ENCODE results near the gene AACS.

The AACS gene

DNA sequence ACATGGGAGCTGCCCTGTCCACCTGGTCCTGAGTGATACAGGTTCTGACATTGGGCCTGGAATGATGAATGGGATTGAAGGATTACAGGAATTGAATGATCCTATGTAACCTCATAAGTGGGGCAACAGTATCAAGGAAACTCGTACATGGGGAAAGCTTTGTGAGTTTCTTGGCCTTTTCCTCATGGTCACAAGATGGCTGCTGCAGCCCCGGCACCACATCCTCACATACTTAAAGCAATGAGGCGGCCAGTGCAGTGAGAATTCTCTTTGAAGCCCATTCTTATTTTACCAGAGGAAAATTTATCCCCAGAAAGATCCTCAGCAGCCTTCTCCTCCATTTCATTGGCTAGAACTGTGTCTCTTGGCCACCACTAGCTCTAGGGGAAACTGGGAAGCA is 91.9 kb downstream of the AACS start:
- in situ Hi-C loops (cut with HindIII; ENCODE audit: low sequenced_read_pairs), result no loop called here
- TF ChIP-seq, protein P1, sequence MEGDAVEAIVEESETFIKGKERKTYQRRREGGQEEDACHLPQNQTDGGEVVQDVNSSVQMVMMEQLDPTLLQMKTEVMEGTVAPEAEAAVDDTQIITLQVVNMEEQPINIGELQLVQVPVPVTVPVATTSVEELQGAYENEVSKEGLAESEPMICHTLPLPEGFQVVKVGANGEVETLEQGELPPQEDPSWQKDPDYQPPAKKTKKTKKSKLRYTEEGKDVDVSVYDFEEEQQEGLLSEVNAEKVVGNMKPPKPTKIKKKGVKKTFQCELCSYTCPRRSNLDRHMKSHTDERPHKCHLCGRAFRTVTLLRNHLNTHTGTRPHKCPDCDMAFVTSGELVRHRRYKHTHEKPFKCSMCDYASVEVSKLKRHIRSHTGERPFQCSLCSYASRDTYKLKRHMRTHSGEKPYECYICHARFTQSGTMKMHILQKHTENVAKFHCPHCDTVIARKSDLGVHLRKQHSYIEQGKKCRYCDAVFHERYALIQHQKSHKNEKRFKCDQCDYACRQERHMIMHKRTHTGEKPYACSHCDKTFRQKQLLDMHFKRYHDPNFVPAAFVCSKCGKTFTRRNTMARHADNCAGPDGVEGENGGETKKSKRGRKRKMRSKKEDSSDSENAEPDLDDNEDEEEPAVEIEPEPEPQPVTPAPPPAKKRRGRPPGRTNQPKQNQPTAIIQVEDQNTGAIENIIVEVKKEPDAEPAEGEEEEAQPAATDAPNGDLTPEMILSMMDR (IDR thresholded peaks at IDR 0.05; ENCODE audit: low read depth, low read length), result no peak
- no peak for DNase-seq (ENCODE audit: low read depth, low spot score)
- no peak overlapping the region for H3K4me3 ChIP-seq (ENCODE audit: low read depth, low read length)

DNA sequence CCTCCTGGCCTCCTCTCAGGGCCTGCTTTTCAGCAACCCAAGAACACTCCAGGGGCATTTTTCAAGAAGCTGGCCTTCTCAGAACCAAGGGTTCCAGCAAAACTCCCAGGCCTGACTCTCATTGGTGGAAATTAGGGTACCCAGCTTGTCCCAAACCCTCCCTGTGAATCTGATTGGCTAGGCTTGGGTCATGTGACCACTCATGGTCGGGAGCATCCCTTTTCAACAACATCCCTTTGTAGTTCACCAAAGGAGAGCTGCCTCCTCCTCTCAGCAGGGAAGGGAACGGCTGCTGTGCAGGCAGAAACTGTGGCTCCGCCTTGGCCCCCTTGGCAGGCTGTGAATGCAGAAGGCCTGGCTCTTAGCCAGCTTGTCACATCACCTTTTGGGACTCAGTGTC is 94.5 kb downstream of the AACS start:
- no peak for DNase-seq (ENCODE audit: low read depth, low spot score)
- no peak overlapping the region for H3K4me3 ChIP-seq (ENCODE audit: low read depth, low read length)
- TF ChIP-seq, protein P1 (IDR thresholded peaks at IDR 0.05; ENCODE audit: low read depth, low read length), result no peak
- in situ Hi-C loops (cut with HindIII; ENCODE audit: low sequenced_read_pairs), result no loop called here

DNA sequence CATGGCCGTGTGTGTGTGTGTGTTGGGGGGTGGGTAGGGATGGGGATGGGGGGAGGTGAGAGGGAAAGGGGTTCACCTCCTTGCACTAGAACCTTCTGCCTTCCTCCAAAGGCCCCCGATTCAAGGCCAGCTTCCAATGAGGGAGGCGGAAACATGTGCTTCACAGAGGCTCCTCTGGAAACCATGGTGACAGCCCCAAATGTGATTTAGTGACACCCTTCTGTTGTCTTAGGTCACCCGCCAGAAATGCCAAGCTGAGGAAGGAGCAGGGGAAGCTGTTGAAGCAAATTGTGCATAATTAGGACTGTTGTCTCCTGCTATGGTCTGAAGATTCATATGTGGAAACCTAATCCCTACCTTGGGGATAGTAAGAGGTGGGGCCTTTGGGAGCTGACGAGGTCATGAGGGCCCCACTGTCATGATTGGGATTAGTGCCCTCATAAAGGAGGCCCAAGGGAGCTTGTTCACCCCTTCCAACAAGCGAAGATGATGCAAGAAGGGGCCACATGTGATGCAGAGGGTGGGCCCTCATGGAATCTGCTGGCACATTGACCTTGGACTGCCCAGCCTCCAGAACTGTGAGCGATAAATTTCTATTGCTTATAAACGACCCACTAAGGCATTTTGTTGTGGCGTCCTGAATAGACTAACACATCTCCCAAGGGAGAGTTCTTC is 95.2 kb downstream of the AACS start:
- TF ChIP-seq, protein P1 (IDR thresholded peaks at IDR 0.05; ENCODE audit: low read depth, low read length), result no peak
- in situ Hi-C loops (cut with HindIII; ENCODE audit: low sequenced_read_pairs), result no loop called here

DNA sequence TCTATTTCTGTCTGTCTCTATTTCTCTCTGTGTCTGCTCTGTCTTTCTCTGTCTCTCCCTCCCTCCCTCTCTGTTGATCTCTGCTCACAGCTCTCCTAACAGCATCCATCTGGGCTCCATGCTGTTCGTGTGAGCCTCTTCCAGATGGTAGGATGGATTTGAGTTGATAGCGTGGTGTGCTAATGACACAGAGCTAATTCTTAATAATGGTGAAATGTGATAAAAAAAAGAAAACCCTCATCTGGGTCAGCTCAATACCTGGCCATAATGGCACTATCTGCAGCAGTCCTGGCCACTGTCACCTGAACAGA is 96.4 kb downstream of the AACS start:
- DNase-seq (ENCODE audit: low read depth, low spot score), result no peak
- no peak overlapping the region for H3K4me3 ChIP-seq (ENCODE audit: low read depth, low read length)
- TF ChIP-seq, protein P1 (IDR thresholded peaks at IDR 0.05; ENCODE audit: low read depth, low read length), result no peak
- in situ Hi-C loops (cut with HindIII; ENCODE audit: low sequenced_read_pairs), result no loop called here

More for the DNA sequence above, 95.2 kb downstream of the AACS start:
- no peak overlapping the region for H3K4me3 ChIP-seq (ENCODE audit: low read depth, low read length)
- DNase-seq (ENCODE audit: low read depth, low spot score), result no peak

DNA sequence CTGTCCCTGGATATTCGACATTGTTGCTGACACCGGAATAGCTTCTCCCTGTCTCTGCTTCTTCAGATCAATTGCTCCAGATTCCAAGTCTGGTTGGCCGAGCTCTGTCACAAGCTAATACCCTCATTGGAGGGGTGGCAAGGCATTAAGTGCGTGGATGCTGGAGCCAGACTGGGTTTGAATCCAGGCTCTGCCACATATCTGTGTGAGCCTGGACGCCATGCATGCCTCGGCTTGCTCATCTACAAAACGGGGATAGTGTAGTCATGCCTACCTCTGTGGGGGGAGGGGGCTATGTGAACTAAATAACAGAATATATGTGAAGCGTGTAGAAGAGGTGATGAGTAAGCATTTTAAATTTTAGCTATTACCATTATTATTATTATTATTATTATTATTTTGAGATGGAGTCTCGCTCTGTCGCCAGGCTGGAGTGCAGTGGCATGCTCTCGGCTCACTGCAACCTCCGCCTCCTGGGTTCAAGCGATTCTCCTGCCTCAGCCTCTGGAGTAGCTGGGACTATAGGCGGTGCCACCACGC is 97.3 kb downstream of the AACS start:
- DNase-seq (ENCODE audit: low read depth, low spot score), result no peak
- H3K4me3 ChIP-seq (ENCODE audit: low read depth, low read length), result no peak overlapping the region
- in situ Hi-C loops (cut with HindIII; ENCODE audit: low sequenced_read_pairs), result no loop called here
- TF ChIP-seq, protein P1 (IDR thresholded peaks at IDR 0.05; ENCODE audit: low read depth, low read length), result no peak

DNA sequence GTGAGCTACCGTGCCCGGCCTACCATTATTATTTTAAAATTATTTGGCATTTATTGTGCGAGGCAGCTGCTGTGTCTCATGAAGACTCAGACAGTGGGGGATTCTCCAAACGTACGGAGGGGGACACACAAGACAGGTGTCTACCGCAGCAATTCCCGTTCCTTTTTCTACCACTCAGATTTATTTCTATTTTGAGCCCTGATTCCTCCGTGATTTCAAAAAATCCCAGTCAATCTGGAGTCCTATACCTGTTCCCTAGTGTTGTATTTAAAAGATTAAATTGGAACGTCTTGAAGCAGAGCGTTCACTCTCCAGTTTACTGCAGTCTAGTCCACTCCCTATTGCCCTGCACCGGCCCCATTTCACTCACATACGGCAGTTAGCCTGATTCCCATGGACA is 97.9 kb downstream of the AACS start:
- no peak for DNase-seq (ENCODE audit: low read depth, low spot score)
- in situ Hi-C loops (cut with HindIII; ENCODE audit: low sequenced_read_pairs), result no loop called here
- H3K4me3 ChIP-seq (ENCODE audit: low read depth, low read length), result no peak overlapping the region
- TF ChIP-seq, protein P1 (IDR thresholded peaks at IDR 0.05; ENCODE audit: low read depth, low read length), result no peak
